ENCODE measurements around the gene ANKRD37. TPM values are rescaled to one million over a fixed set of nuclear protein-coding genes. Genes with fewer than 3 reads are reported as not detected.

Gene ANKRD37
- total RNA-seq, 2 experiments from 2014 or later: 12.5 to 14.1 TPM

GRCh38 chr4:185370268-185370949, 26.2 kb upstream of the ANKRD37 start:
- Mint-ChIP-seq H3K36me3 (no peaks in the 10 kb centered on the region), H3K4me1 (no peaks in the 10 kb centered on the region), H3K27ac (no peak overlapping the region), H3K4me3 (no peak overlapping the region), H3K27me3 (no peaks in the 10 kb centered on the region), H3K9me3 (no peaks in the 10 kb centered on the region)
- no peak for DNase-seq

- H3K27me3 Mint-ChIP-seq: no peaks in the 10 kb centered on the region
- no peak for DNase-seq
- no peak overlapping the region for H3K27ac Mint-ChIP-seq
- no peak overlapping the region for H3K4me3 Mint-ChIP-seq
- no peaks in the 10 kb centered on the region for H3K4me1 Mint-ChIP-seq
- H3K9me3 Mint-ChIP-seq: no peaks in the 10 kb centered on the region
- H3K36me3 Mint-ChIP-seq: peaks cover 2% of the 10 kb centered on the region
Measured at GRCh38 chr4:185371702-185372101, 24.9 kb upstream of the ANKRD37 start.

GRCh38 chr4:185374027-185374426, 22.6 kb upstream of the ANKRD37 start:
- H3K4me3 Mint-ChIP-seq: no peak overlapping the region
- H3K9me3 Mint-ChIP-seq: no peaks in the 10 kb centered on the region
- peaks cover 13% of the 10 kb centered on the region for H3K36me3 Mint-ChIP-seq
- H3K27me3 Mint-ChIP-seq: no peaks in the 10 kb centered on the region
- DNase-seq: no peak
- no peak overlapping the region for H3K27ac Mint-ChIP-seq
- no peaks in the 10 kb centered on the region for H3K4me1 Mint-ChIP-seq

GRCh38 chr4:185374573-185374972, 22.1 kb upstream of the ANKRD37 start:
- no peak for DNase-seq

GRCh38 chr4:185378264-185378663, 18.4 kb upstream of the ANKRD37 start:
- peaks cover 3% of the 10 kb centered on the region for H3K27me3 Mint-ChIP-seq
- peaks cover 9% of the 10 kb centered on the region for H3K9me3 Mint-ChIP-seq
- peaks cover 28% of the 10 kb centered on the region for H3K36me3 Mint-ChIP-seq
- no peak overlapping the region for H3K4me3 Mint-ChIP-seq
- H3K4me1 Mint-ChIP-seq: no peaks in the 10 kb centered on the region
- no peak for DNase-seq
- H3K27ac Mint-ChIP-seq: no peak overlapping the region

More at GRCh38 chr4:185374573-185374972, 22.1 kb upstream of the ANKRD37 start:
- peaks cover 13% of the 10 kb centered on the region for H3K36me3 Mint-ChIP-seq
- no peak overlapping the region for H3K4me3 Mint-ChIP-seq
- no peaks in the 10 kb centered on the region for H3K27me3 Mint-ChIP-seq
- no peaks in the 10 kb centered on the region for H3K9me3 Mint-ChIP-seq
- H3K27ac Mint-ChIP-seq: no peak overlapping the region
- no peaks in the 10 kb centered on the region for H3K4me1 Mint-ChIP-seq

GRCh38 chr4:185379326-185380295, 17.0 kb upstream of the ANKRD37 start:
- peaks cover 15% of the 10 kb centered on the region for H3K27me3 Mint-ChIP-seq
- H3K9me3 Mint-ChIP-seq: peaks cover 9% of the 10 kb centered on the region
- no peak overlapping the region for H3K4me3 Mint-ChIP-seq
- DNase-seq: no peak
- H3K27ac Mint-ChIP-seq: no peak overlapping the region
- peaks cover 32% of the 10 kb centered on the region for H3K36me3 Mint-ChIP-seq
- H3K4me1 Mint-ChIP-seq: peaks cover 5% of the 10 kb centered on the region

- DNase-seq: no peak
- peaks cover 9% of the 10 kb centered on the region for H3K9me3 Mint-ChIP-seq
- no peak overlapping the region for H3K27ac Mint-ChIP-seq
- peaks cover 32% of the 10 kb centered on the region for H3K36me3 Mint-ChIP-seq
- no peak overlapping the region for H3K4me3 Mint-ChIP-seq
- H3K27me3 Mint-ChIP-seq: peaks cover 22% of the 10 kb centered on the region
- H3K4me1 Mint-ChIP-seq: peaks cover 11% of the 10 kb centered on the region
Measured at GRCh38 chr4:185380320-185380719, 16.3 kb upstream of the ANKRD37 start.

- Mint-ChIP-seq H3K4me3 (no peak overlapping the region), H3K9me3 (peaks cover 9% of the 10 kb centered on the region), H3K4me1 (peaks cover 12% of the 10 kb centered on the region), H3K36me3 (peaks cover 31% of the 10 kb centered on the region), H3K27me3 (peaks cover 27% of the 10 kb centered on the region), H3K27ac (no peak overlapping the region)
- DNase-seq: no peak
Measured at GRCh38 chr4:185381288-185382196, 15.1 kb upstream of the ANKRD37 start.

- Mint-ChIP-seq H3K4me1 (peaks cover 12% of the 10 kb centered on the region), H3K36me3 (peaks cover 26% of the 10 kb centered on the region), H3K9me3 (peaks cover 9% of the 10 kb centered on the region), H3K27ac (no peak overlapping the region), H3K27me3 (peaks cover 27% of the 10 kb centered on the region), H3K4me3 (no peak overlapping the region)
- no peak for DNase-seq
Measured at GRCh38 chr4:185382754-185383153, 13.9 kb upstream of the ANKRD37 start.

GRCh38 chr4:185383451-185383850, 13.2 kb upstream of the ANKRD37 start:
- H3K27me3 Mint-ChIP-seq: peaks cover 27% of the 10 kb centered on the region
- no peak overlapping the region for H3K27ac Mint-ChIP-seq
- H3K9me3 Mint-ChIP-seq: peaks cover 9% of the 10 kb centered on the region
- no peak overlapping the region for H3K4me3 Mint-ChIP-seq
- peaks cover 12% of the 10 kb centered on the region for H3K4me1 Mint-ChIP-seq
- DNase-seq: no peak
- peaks cover 23% of the 10 kb centered on the region for H3K36me3 Mint-ChIP-seq

- no peak overlapping the region for H3K4me3 Mint-ChIP-seq
- DNase-seq: no peak
- H3K4me1 Mint-ChIP-seq: peaks cover 12% of the 10 kb centered on the region
- H3K36me3 Mint-ChIP-seq: peaks cover 20% of the 10 kb centered on the region
- peaks cover 9% of the 10 kb centered on the region for H3K9me3 Mint-ChIP-seq
- no peak overlapping the region for H3K27ac Mint-ChIP-seq
- H3K27me3 Mint-ChIP-seq: peaks cover 27% of the 10 kb centered on the region
Measured at GRCh38 chr4:185384061-185384460, 12.6 kb upstream of the ANKRD37 start.

GRCh38 chr4:185384930-185385331, 11.7 kb upstream of the ANKRD37 start:
- H3K4me1 Mint-ChIP-seq: peaks cover 12% of the 10 kb centered on the region
- peaks cover 27% of the 10 kb centered on the region for H3K27me3 Mint-ChIP-seq
- H3K27ac Mint-ChIP-seq: no peak overlapping the region
- no peak for DNase-seq
- H3K9me3 Mint-ChIP-seq: peaks cover 9% of the 10 kb centered on the region
- peak overlapping the region; percentile 34 for H3K4me3 Mint-ChIP-seq
- H3K36me3 Mint-ChIP-seq: peaks cover 20% of the 10 kb centered on the region

GRCh38 chr4:185387957-185388356, 8.7 kb upstream of the ANKRD37 start:
- Mint-ChIP-seq H3K27me3 (peaks cover 25% of the 10 kb centered on the region), H3K4me3 (no peak overlapping the region), H3K9me3 (no peaks in the 10 kb centered on the region), H3K27ac (no peak overlapping the region), H3K4me1 (peaks cover 12% of the 10 kb centered on the region), H3K36me3 (peaks cover 13% of the 10 kb centered on the region)
- DNase-seq: no peak

GRCh38 chr4:185390941-185391340, 5.7 kb upstream of the ANKRD37 start:
- Mint-ChIP-seq H3K27ac (no peak overlapping the region), H3K27me3 (no peaks in the 10 kb centered on the region), H3K4me3 (no peak overlapping the region), H3K9me3 (no peaks in the 10 kb centered on the region), H3K36me3 (peaks cover 12% of the 10 kb centered on the region), H3K4me1 (peaks cover 16% of the 10 kb centered on the region)
- DNase-seq: no peak

All from activated naive CD8-positive, alpha-beta T cell treated with anti-CD3 and anti-CD28 coated beads for 36 hours (primary cell).